HCT116 (cell line): ENCODE results near the gene SGMS2. TPM values are rescaled to one million over a fixed set of nuclear protein-coding genes. Genes with fewer than 3 reads are reported as not detected.

ENCODE experiments used
- ATAC-seq: fragments of 200-7000 bp; cut with Tn5 transposase; 2 replicates; pipeline ENCODE4 v1.9.1; 2020; ENCODE audit warnings: mild to moderate bottlenecking, moderate library complexity
- BruUV-seq: library from RNA; stranded (reverse); fragments of 400-500 nt; replicated peaks from 2 replicates; lab custom pipeline; 2021; lab: Mats Ljungman, UMichigan
- CTCF ChIA-PET: fragments of 300-600 bp; sonication (Branson Sonifier 250); formaldehyde crosslinking; loops from one replicate; lab custom pipeline; 2021; ENCODE audit warnings: antibody characterized with exemption; lab: Charles Lee
- POLR2A ChIA-PET: fragments of 300-600, 350-600 bp; sonication (Branson Sonifier 250); formaldehyde crosslinking; loops from one replicate; lab custom pipeline; 2021; ENCODE audit warnings: antibody characterized with exemption; lab: Charles Lee
- RAD21 ChIA-PET, 2 experiments: fragments of 300-600 bp; sonication (Branson Sonifier 250); formaldehyde crosslinking; loops; one replicate each; lab custom pipeline; 2023; ENCODE audit warnings: low total read pairs in 2 of 2; ENCODE audit not compliant: uncharacterized antibody in 2 of 2, unreplicated experiment in 2 of 2, low non-redundant PET in 1 of 2; lab: Charles Lee
- DNase-seq: peaks from one replicate; pipeline ENCODE4 v3.0.0-alpha.2; 2010; ENCODE audit warnings: low read depth, low spot score
- H2AFZ ChIP-seq: fragments of 200-600 bp; shearing (Covaris generic), sonication (generic); 2 replicates; pipeline ENCODE4 v1.6.1; 2017; ENCODE audit warnings: low read depth, mixed run types, mixed read lengths, antibody characterized with exemption, low read length; ENCODE audit not compliant: poor library complexity, severe bottlenecking
- H3K27ac ChIP-seq: 2 replicates; pipeline ENCODE4 v1.5.1; 2012; ENCODE audit warnings: low read depth, low read length
- H3K27me3 ChIP-seq: fragments of 200-600 bp; sonication (generic); 2 replicates; pipeline ENCODE4 v1.6.1; 2016; ENCODE audit warnings: mixed run types, low read length, mixed read lengths; ENCODE audit not compliant: insufficient read depth
- H3K36me3 ChIP-seq, 2 experiments: fragments of 200-500 bp in 1 of 2; fragments of 200-600 bp in 1 of 2; sonication (Bioruptor generic) in 1 of 2; sonication (generic) in 1 of 2; 2 replicates each; pipeline versions ENCODE4 v1.5.1 to v1.6.1; 2014 to 2016; ENCODE audit warnings: low read length in 2 of 2, inconsistent platforms in 1 of 2, mixed read lengths in 1 of 2, mixed run types in 1 of 2; ENCODE audit not compliant: insufficient read depth in 2 of 2, control insufficient read depth in 1 of 2
- H3K4me1 ChIP-seq, 2 experiments: fragments of 200-600 bp in 1 of 2; sonication (generic) in 1 of 2; 2 replicates each; pipeline versions ENCODE4 v1.5.1 to v1.6.1; 2012 to 2017; ENCODE audit warnings: low read length in 2 of 2, inconsistent platforms in 1 of 2, mild to moderate bottlenecking in 1 of 2, mixed read lengths in 1 of 2, mixed run types in 1 of 2, moderate library complexity in 1 of 2; ENCODE audit not compliant: insufficient read depth in 2 of 2, control insufficient read depth in 1 of 2
- H3K4me2 ChIP-seq: fragments of 200-600 bp; sonication (generic); 2 replicates; pipeline ENCODE4 v1.6.1; 2017; ENCODE audit warnings: mixed run types, low read length, mixed read lengths
- H3K4me3 ChIP-seq, 2 experiments: fragments of 200-600 bp in 1 of 2; sonication (generic) in 1 of 2; replicated peaks in 1 of 2; 2 replicates each; pipeline ENCODE4 v1.5.1; 2011 to 2016; ENCODE audit warnings: low read length in 2 of 2, control low read depth in 1 of 2, low read depth in 1 of 2, mild to moderate bottlenecking in 1 of 2, mixed read lengths in 1 of 2, mixed run types in 1 of 2
- H3K79me2 ChIP-seq: fragments of 200-600 bp; sonication (generic); 2 replicates; pipeline ENCODE4 v1.6.1; 2017; ENCODE audit warnings: mild to moderate bottlenecking, mixed run types, low read length, moderate library complexity, mixed read lengths; ENCODE audit not compliant: insufficient read depth
- H3K9ac ChIP-seq: fragments of 200-600 bp; sonication (generic); 2 replicates; pipeline ENCODE4 v1.6.1; 2016; ENCODE audit warnings: low read length, mixed read lengths
- H3K9me2 ChIP-seq: fragments of 200-600 bp; sonication (generic), shearing (Covaris generic); 2 replicates; pipeline ENCODE4 v1.6.1; 2017; ENCODE audit warnings: mixed run types, mild to moderate bottlenecking, moderate library complexity; ENCODE audit not compliant: insufficient read depth
- H3K9me3 ChIP-seq, 2 experiments: fragments of 200-500 bp in 1 of 2; fragments of 200-600 bp in 1 of 2; sonication (Bioruptor generic) in 1 of 2; sonication (generic) in 1 of 2; 2 replicates each; pipeline ENCODE4 v1.6.1; 2014 to 2017; ENCODE audit warnings: low read length in 2 of 2, mixed read lengths in 2 of 2, inconsistent platforms in 1 of 2, low read depth in 1 of 2, mild to moderate bottlenecking in 1 of 2, mixed run types in 1 of 2, moderate library complexity in 1 of 2; ENCODE audit not compliant: control insufficient read depth in 1 of 2, insufficient read depth in 1 of 2
- H4K20me1 ChIP-seq: fragments of 200-600 bp; sonication (generic), shearing (Covaris generic); 2 replicates; pipeline ENCODE4 v1.6.1; 2017; ENCODE audit warnings: mixed run types, mild to moderate bottlenecking, moderate library complexity; ENCODE audit not compliant: insufficient read depth
- CEBPB ChIP-seq: IDR thresholded peaks from 2 replicates; pipeline ENCODE4 v1.6.1; 2012; ENCODE audit warnings: low read depth
- CTCF ChIP-seq, 3 experiments: fragments of 200-600 bp in 1 of 3; sonication (generic) in 1 of 3; IDR thresholded peaks in 2 of 3; conservative IDR thresholded peaks in 1 of 3; 2 replicates each; pipeline ENCODE4 v1.5.1; 2012 to 2017; ENCODE audit warnings: low read depth in 2 of 3, low read length in 2 of 3, antibody characterized with exemption in 1 of 3, borderline replicate concordance in 1 of 3, control low read depth in 1 of 3, mild to moderate bottlenecking in 1 of 3, mixed read lengths in 1 of 3, mixed run types in 1 of 3, moderate library complexity in 1 of 3; ENCODE audit not compliant: insufficient read depth in 1 of 3
- EGR1 ChIP-seq: IDR thresholded peaks from 2 replicates; pipeline ENCODE4 v1.6.1; 2012; ENCODE audit warnings: low read depth
- FOSL1 ChIP-seq: IDR thresholded peaks from 2 replicates; pipeline ENCODE4 v1.6.1; 2012; ENCODE audit warnings: low read depth
- JUND ChIP-seq: IDR thresholded peaks from 2 replicates; pipeline ENCODE4 v1.6.1; 2012
- SRF ChIP-seq: IDR thresholded peaks from 2 replicates; pipeline ENCODE4 v1.6.1; 2012; ENCODE audit warnings: low read depth
- TCF7L2 ChIP-seq: IDR thresholded peaks from 2 replicates; pipeline ENCODE4 v1.7.0; 2011; ENCODE audit warnings: borderline replicate concordance, inconsistent platforms; ENCODE audit not compliant: insufficient read depth, insufficient read length; ENCODE audit errors: extremely low read depth
- intact Hi-C: fragments of 100-400 bp; cut with micrococcal nuclease; formaldehyde crosslinking; loops from 2 replicates; pipeline ENCODE4 v1.10.0; 2022
- total RNA-seq: library from RNA; stranded (reverse); gene quantifications from one replicate; pipeline ENCODE4 v1.2.1, GENCODE V29; 2021; ENCODE audit not compliant: unreplicated experiment

SGMS2 gene
- total RNA-seq, 1 experiment from 2014 or later, result 36.6 TPM

DNA sequence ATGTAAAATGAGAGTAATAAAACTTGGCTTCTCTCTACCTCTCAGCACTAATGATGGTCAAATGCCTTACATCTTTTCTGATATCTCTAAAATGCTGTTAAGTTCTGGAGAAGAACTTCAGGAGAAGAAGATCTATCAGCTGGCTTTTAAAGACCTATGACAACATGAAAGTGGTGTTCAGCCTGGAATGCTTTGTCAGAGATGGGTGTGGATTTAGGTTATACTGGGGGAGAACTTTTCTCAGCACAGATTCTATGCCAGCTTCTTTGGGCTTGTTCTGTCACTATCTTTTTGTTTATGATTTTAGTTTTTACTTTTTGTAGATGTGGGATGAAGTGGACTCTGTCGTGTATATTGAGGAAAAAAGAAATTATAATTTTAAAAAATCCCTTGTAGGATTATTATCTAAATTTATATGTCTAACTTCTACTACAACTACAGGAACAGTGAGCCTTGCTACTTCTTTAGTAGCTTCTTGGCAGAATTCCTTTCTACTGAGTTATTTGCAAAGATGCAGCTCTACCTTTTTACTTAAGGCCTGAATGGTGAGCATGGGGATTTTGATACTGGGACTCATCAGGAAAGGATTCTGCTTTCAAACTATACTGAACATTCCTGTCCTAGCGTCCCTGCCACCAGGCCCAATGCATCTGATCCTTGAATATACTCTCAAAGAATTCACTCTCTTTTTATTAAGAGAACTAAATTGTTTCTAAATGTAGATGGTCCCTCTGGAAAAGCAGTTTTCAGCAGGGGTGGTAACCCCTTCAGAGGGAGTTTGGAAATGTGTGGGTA lies 126.2 kb downstream of the SGMS2 start:
- no peaks in the 10 kb centered on the region for H3K27me3 ChIP-seq
- ChIA-PET POLR2A (no interaction called here), CTCF (no interaction called here), RAD21 (no interaction called here)
- TF ChIP-seq JUND (no peak), EGR1 (no peak), CEBPB (no peak), FOSL1 (no peak), TCF7L2 (no peak), CTCF (IDR thresholded peaks at IDR 0.05 in 2 of 3, conservative IDR thresholded peaks at IDR 0.05 in 1 of 3; ENCODE audit: borderline replicate concordance in 1 of 3, insufficient read depth in 1 of 3, low read depth in 2 of 3, low read length in 2 of 3) (no peak)
- no peak for ATAC-seq
- no peaks in the 10 kb centered on the region for H3K4me1 ChIP-seq
- H2AFZ ChIP-seq, result no peak overlapping the region
- no peak for DNase-seq
- H3K9ac ChIP-seq, result no peak overlapping the region
- no peak overlapping the region for H3K27ac ChIP-seq
- H4K20me1 ChIP-seq, result no peaks in the 10 kb centered on the region
- no peak overlapping the region for H3K4me2 ChIP-seq
- no peak overlapping the region for H3K4me3 ChIP-seq
- no peaks in the 10 kb centered on the region for H3K36me3 ChIP-seq
- no peaks in the 10 kb centered on the region for H3K9me3 ChIP-seq
- H3K9me2 ChIP-seq, result no peaks in the 10 kb centered on the region
- intact Hi-C loops, result no loop called here
- BruUV-seq, result no TSS peak
- no peaks in the 10 kb centered on the region for H3K79me2 ChIP-seq

GRCh38 chr4:107951551-107951950 lies 126.8 kb downstream of the SGMS2 start:
- ChIA-PET RAD21 (no interaction called here), CTCF (no interaction called here), POLR2A (no interaction called here)
- no peaks in the 10 kb centered on the region for H4K20me1 ChIP-seq
- no peak for ATAC-seq
- BruUV-seq, result no TSS peak
- H3K27ac ChIP-seq, result no peak overlapping the region
- H3K79me2 ChIP-seq, result no peaks in the 10 kb centered on the region
- no peak for TF ChIP-seq TCF7L2
- TF ChIP-seq SRF, result no peak
- no peaks in the 10 kb centered on the region for H3K27me3 ChIP-seq
- H3K9ac ChIP-seq, result no peak overlapping the region
- no peaks in the 10 kb centered on the region for H3K9me2 ChIP-seq
- H3K9me3 ChIP-seq, result 0 out of 4 replicates have a peak, but pooled peaks cover 0 to 3% of the 10 kb centered on the region in 2 experiments
- no peak overlapping the region for H3K4me3 ChIP-seq
- no peak overlapping the region for H3K4me2 ChIP-seq
- H3K36me3 ChIP-seq, result no peaks in the 10 kb centered on the region
- intact Hi-C loops, result no loop called here
- no peak for DNase-seq
- no peaks in the 10 kb centered on the region for H3K4me1 ChIP-seq
- no peak overlapping the region for H2AFZ ChIP-seq
